ENCODE measurements around the gene C2orf49.

Gene C2orf49

GRCh38 chr2:105371156-105371555 is 33.8 kb downstream of the C2orf49 start:
- H3K9me3 ChIP-seq (ENCODE audit: control insufficient read depth in 1 of 2, low read length in 2 of 2) = no peaks in the 10 kb centered on the region
- H3K4me3 ChIP-seq (ENCODE audit: low read depth in 1 of 2, low read length in 2 of 2) = no peak overlapping the region
- no peak overlapping the region for H3K27ac ChIP-seq (ENCODE audit: low read depth, low read length)
- no peak overlapping the region for H3K9ac ChIP-seq (ENCODE audit: low read depth in 1 of 2, low read length in 2 of 2)
- no peaks in the 10 kb centered on the region for H3K27me3 ChIP-seq (ENCODE audit: control insufficient read depth in 1 of 2, insufficient read depth in 2 of 2, low read length in 2 of 2)
- peaks cover 24 to 44% of the 10 kb centered on the region in 2 donors for H3K36me3 ChIP-seq (ENCODE audit: control insufficient read depth in 1 of 2, insufficient read depth in 2 of 2, low read length in 2 of 2)
- H3K4me1 ChIP-seq (ENCODE audit: control insufficient read depth in 1 of 2, insufficient read depth in 2 of 2, low read length in 2 of 2) = peaks cover 3 to 13% of the 10 kb centered on the region in 2 donors

GRCh38 chr2:105371810-105372209 is 34.5 kb downstream of the C2orf49 start:
- Histone ChIP-seq H3K9ac (ENCODE audit: low read depth in 1 of 2, low read length in 2 of 2) (no peak overlapping the region), H3K4me1 (ENCODE audit: control insufficient read depth in 1 of 2, insufficient read depth in 2 of 2, low read length in 2 of 2) (peaks cover 3 to 14% of the 10 kb centered on the region in 2 donors), H3K27me3 (ENCODE audit: control insufficient read depth in 1 of 2, insufficient read depth in 2 of 2, low read length in 2 of 2) (no peaks in the 10 kb centered on the region), H3K27ac (ENCODE audit: low read depth, low read length) (no peak overlapping the region), H3K36me3 (ENCODE audit: control insufficient read depth in 1 of 2, insufficient read depth in 2 of 2, low read length in 2 of 2) (peaks cover 25 to 42% of the 10 kb centered on the region in 2 donors), H3K9me3 (ENCODE audit: control insufficient read depth in 1 of 2, low read length in 2 of 2) (no peaks in the 10 kb centered on the region), H3K4me3 (ENCODE audit: low read depth in 1 of 2, low read length in 2 of 2) (no peak overlapping the region)

- Histone ChIP-seq H3K4me3 (ENCODE audit: low read depth in 1 of 2, low read length in 2 of 2) (no peak overlapping the region), H3K9ac (ENCODE audit: low read depth in 1 of 2, low read length in 2 of 2) (no peak overlapping the region), H3K4me1 (ENCODE audit: control insufficient read depth in 1 of 2, insufficient read depth in 2 of 2, low read length in 2 of 2) (peaks cover 3 to 14% of the 10 kb centered on the region in 2 donors), H3K36me3 (ENCODE audit: control insufficient read depth in 1 of 2, insufficient read depth in 2 of 2, low read length in 2 of 2) (peaks cover 11 to 29% of the 10 kb centered on the region in 2 donors), H3K27me3 (ENCODE audit: control insufficient read depth in 1 of 2, insufficient read depth in 2 of 2, low read length in 2 of 2) (no peaks in the 10 kb centered on the region), H3K27ac (ENCODE audit: low read depth, low read length) (no peak overlapping the region), H3K9me3 (ENCODE audit: control insufficient read depth in 1 of 2, low read length in 2 of 2) (no peaks in the 10 kb centered on the region)
Measured at GRCh38 chr2:105373344-105373781, 36.0 kb downstream of the C2orf49 start.

GRCh38 chr2:105373895-105374401 is 36.6 kb downstream of the C2orf49 start:
- no peaks in the 10 kb centered on the region for H3K9me3 ChIP-seq (ENCODE audit: control insufficient read depth in 1 of 2, low read length in 2 of 2)
- no peak overlapping the region for H3K27ac ChIP-seq (ENCODE audit: low read depth, low read length)
- no peak overlapping the region for H3K4me3 ChIP-seq (ENCODE audit: low read depth in 1 of 2, low read length in 2 of 2)
- H3K36me3 ChIP-seq (ENCODE audit: control insufficient read depth in 1 of 2, insufficient read depth in 2 of 2, low read length in 2 of 2) = peaks cover 6 to 29% of the 10 kb centered on the region in 2 donors
- H3K4me1 ChIP-seq (ENCODE audit: control insufficient read depth in 1 of 2, insufficient read depth in 2 of 2, low read length in 2 of 2) = peaks cover 3 to 14% of the 10 kb centered on the region in 2 donors
- no peaks in the 10 kb centered on the region for H3K27me3 ChIP-seq (ENCODE audit: control insufficient read depth in 1 of 2, insufficient read depth in 2 of 2, low read length in 2 of 2)
- no peak overlapping the region for H3K9ac ChIP-seq (ENCODE audit: low read depth in 1 of 2, low read length in 2 of 2)

GRCh38 chr2:105375001-105375561 is 37.7 kb downstream of the C2orf49 start:
- H3K27me3 ChIP-seq (ENCODE audit: control insufficient read depth in 1 of 2, insufficient read depth in 2 of 2, low read length in 2 of 2) = no peaks in the 10 kb centered on the region
- H3K4me1 ChIP-seq (ENCODE audit: control insufficient read depth in 1 of 2, insufficient read depth in 2 of 2, low read length in 2 of 2) = peaks cover 9 to 21% of the 10 kb centered on the region in 2 donors
- peaks cover 6 to 29% of the 10 kb centered on the region in 2 donors for H3K36me3 ChIP-seq (ENCODE audit: control insufficient read depth in 1 of 2, insufficient read depth in 2 of 2, low read length in 2 of 2)
- H3K9me3 ChIP-seq (ENCODE audit: control insufficient read depth in 1 of 2, low read length in 2 of 2) = no peaks in the 10 kb centered on the region
- no peak overlapping the region for H3K9ac ChIP-seq (ENCODE audit: low read depth in 1 of 2, low read length in 2 of 2)
- H3K27ac ChIP-seq (ENCODE audit: low read depth, low read length) = peak overlapping the region; percentile 51
- H3K4me3 ChIP-seq (ENCODE audit: low read depth in 1 of 2, low read length in 2 of 2) = no peak overlapping the region

- Histone ChIP-seq H3K36me3 (ENCODE audit: control insufficient read depth in 1 of 2, insufficient read depth in 2 of 2, low read length in 2 of 2) (peaks cover 6 to 29% of the 10 kb centered on the region in 2 donors), H3K4me1 (ENCODE audit: control insufficient read depth in 1 of 2, insufficient read depth in 2 of 2, low read length in 2 of 2) (peaks cover 12 to 30% of the 10 kb centered on the region in 2 donors)
Measured at GRCh38 chr2:105376010-105376409, 38.7 kb downstream of the C2orf49 start.

GRCh38 chr2:105376789-105377240 is 39.5 kb downstream of the C2orf49 start:
- Histone ChIP-seq H3K4me1 (ENCODE audit: control insufficient read depth in 1 of 2, insufficient read depth in 2 of 2, low read length in 2 of 2) (peaks cover 12 to 34% of the 10 kb centered on the region in 2 donors), H3K27ac (ENCODE audit: low read depth, low read length) (no peak overlapping the region)

More at GRCh38 chr2:105376010-105376409, 38.7 kb downstream of the C2orf49 start:
- no peaks in the 10 kb centered on the region for H3K9me3 ChIP-seq (ENCODE audit: control insufficient read depth in 1 of 2, low read length in 2 of 2)
- no peak overlapping the region for H3K4me3 ChIP-seq (ENCODE audit: low read depth in 1 of 2, low read length in 2 of 2)
- H3K9ac ChIP-seq (ENCODE audit: low read depth in 1 of 2, low read length in 2 of 2) = no peak overlapping the region
- H3K27me3 ChIP-seq (ENCODE audit: control insufficient read depth in 1 of 2, insufficient read depth in 2 of 2, low read length in 2 of 2) = no peaks in the 10 kb centered on the region
- no peak overlapping the region for H3K27ac ChIP-seq (ENCODE audit: low read depth, low read length)

GRCh38 chr2:105377871-105378270 is 40.5 kb downstream of the C2orf49 start:
- H3K27me3 ChIP-seq (ENCODE audit: control insufficient read depth in 1 of 2, insufficient read depth in 2 of 2, low read length in 2 of 2) = no peaks in the 10 kb centered on the region
- H3K36me3 ChIP-seq (ENCODE audit: control insufficient read depth in 1 of 2, insufficient read depth in 2 of 2, low read length in 2 of 2) = peaks cover 6 to 44% of the 10 kb centered on the region in 2 donors
- H3K9ac ChIP-seq (ENCODE audit: low read depth in 1 of 2, low read length in 2 of 2) = no peak overlapping the region
- peaks cover 12 to 34% of the 10 kb centered on the region in 2 donors for H3K4me1 ChIP-seq (ENCODE audit: control insufficient read depth in 1 of 2, insufficient read depth in 2 of 2, low read length in 2 of 2)
- no peaks in the 10 kb centered on the region for H3K9me3 ChIP-seq (ENCODE audit: control insufficient read depth in 1 of 2, low read length in 2 of 2)
- H3K27ac ChIP-seq (ENCODE audit: low read depth, low read length) = peak overlapping the region; percentile 21
- H3K4me3 ChIP-seq (ENCODE audit: low read depth in 1 of 2, low read length in 2 of 2) = no peak overlapping the region

More at GRCh38 chr2:105376789-105377240, 39.5 kb downstream of the C2orf49 start:
- Histone ChIP-seq H3K27me3 (ENCODE audit: control insufficient read depth in 1 of 2, insufficient read depth in 2 of 2, low read length in 2 of 2) (no peaks in the 10 kb centered on the region), H3K9ac (ENCODE audit: low read depth in 1 of 2, low read length in 2 of 2) (no peak overlapping the region), H3K4me3 (ENCODE audit: low read depth in 1 of 2, low read length in 2 of 2) (no peak overlapping the region), H3K36me3 (ENCODE audit: control insufficient read depth in 1 of 2, insufficient read depth in 2 of 2, low read length in 2 of 2) (peaks cover 6 to 36% of the 10 kb centered on the region in 2 donors), H3K9me3 (ENCODE audit: control insufficient read depth in 1 of 2, low read length in 2 of 2) (no peaks in the 10 kb centered on the region)

GRCh38 chr2:105378276-105378840 is 41.0 kb downstream of the C2orf49 start:
- H3K27ac ChIP-seq (ENCODE audit: low read depth, low read length) = no peak overlapping the region

GRCh38 chr2:105378921-105379383 is 41.6 kb downstream of the C2orf49 start:
- peaks cover 13 to 38% of the 10 kb centered on the region in 2 donors for H3K36me3 ChIP-seq (ENCODE audit: control insufficient read depth in 1 of 2, insufficient read depth in 2 of 2, low read length in 2 of 2)
- H3K27ac ChIP-seq (ENCODE audit: low read depth, low read length) = no peak overlapping the region
- no peak overlapping the region for H3K9ac ChIP-seq (ENCODE audit: low read depth in 1 of 2, low read length in 2 of 2)
- peaks cover 9 to 30% of the 10 kb centered on the region in 2 donors for H3K4me1 ChIP-seq (ENCODE audit: control insufficient read depth in 1 of 2, insufficient read depth in 2 of 2, low read length in 2 of 2)
- no peak overlapping the region for H3K4me3 ChIP-seq (ENCODE audit: low read depth in 1 of 2, low read length in 2 of 2)
- no peaks in the 10 kb centered on the region for H3K27me3 ChIP-seq (ENCODE audit: control insufficient read depth in 1 of 2, insufficient read depth in 2 of 2, low read length in 2 of 2)
- no peaks in the 10 kb centered on the region for H3K9me3 ChIP-seq (ENCODE audit: control insufficient read depth in 1 of 2, low read length in 2 of 2)

More at GRCh38 chr2:105378276-105378840, 41.0 kb downstream of the C2orf49 start:
- Histone ChIP-seq H3K27me3 (ENCODE audit: control insufficient read depth in 1 of 2, insufficient read depth in 2 of 2, low read length in 2 of 2) (no peaks in the 10 kb centered on the region), H3K36me3 (ENCODE audit: control insufficient read depth in 1 of 2, insufficient read depth in 2 of 2, low read length in 2 of 2) (peaks cover 7 to 39% of the 10 kb centered on the region in 2 donors), H3K9me3 (ENCODE audit: control insufficient read depth in 1 of 2, low read length in 2 of 2) (no peaks in the 10 kb centered on the region), H3K4me3 (ENCODE audit: low read depth in 1 of 2, low read length in 2 of 2) (no peak overlapping the region), H3K4me1 (ENCODE audit: control insufficient read depth in 1 of 2, insufficient read depth in 2 of 2, low read length in 2 of 2) (peaks cover 12 to 33% of the 10 kb centered on the region in 2 donors), H3K9ac (ENCODE audit: low read depth in 1 of 2, low read length in 2 of 2) (no peak overlapping the region)
